Osteocyte (in vitro differentiated cells): ENCODE results near the gene SRSF2. TPM values are rescaled to one million over a fixed set of nuclear protein-coding genes. Genes with fewer than 3 reads are reported as not detected.

Experiments
- DNase-seq: peaks from one replicate; pipeline ENCODE4 v3.0.0; 2021; ENCODE audit warnings: mixed read lengths; ENCODE audit not compliant: unreplicated experiment; ENCODE audit errors: extremely low spot score
- H3K27ac Mint-ChIP-seq: one replicate; pipeline ENCODE4 v1.8.0; 2021; ENCODE audit warnings: mild to moderate bottlenecking, mixed read lengths; ENCODE audit not compliant: unreplicated experiment
- H3K27me3 Mint-ChIP-seq: one replicate; pipeline ENCODE4 v1.8.0; 2021; ENCODE audit warnings: mixed read lengths; ENCODE audit not compliant: unreplicated experiment
- H3K36me3 Mint-ChIP-seq: one replicate; pipeline ENCODE4 v1.8.0; 2021; ENCODE audit warnings: mixed read lengths; ENCODE audit not compliant: unreplicated experiment
- H3K4me1 Mint-ChIP-seq: one replicate; pipeline ENCODE4 v1.8.0; 2021; ENCODE audit warnings: mixed read lengths; ENCODE audit not compliant: unreplicated experiment
- H3K4me3 Mint-ChIP-seq: one replicate; pipeline ENCODE4 v1.8.0; 2021; ENCODE audit warnings: mild to moderate bottlenecking, moderate library complexity, mixed read lengths; ENCODE audit not compliant: unreplicated experiment
- H3K9me3 Mint-ChIP-seq: one replicate; pipeline ENCODE4 v1.8.0; 2021; ENCODE audit warnings: mixed read lengths; ENCODE audit not compliant: unreplicated experiment
- CTCF ChIP-seq: fragments of 200-600 bp; sonication (generic); IDR thresholded peaks from 2 replicates; pipeline ENCODE4 v1.5.0; 2021; ENCODE audit warnings: antibody characterized with exemption, mild to moderate bottlenecking, moderate library complexity
- total RNA-seq: library from RNA; stranded (reverse); gene quantifications from 2 replicates; pipeline ENCODE4 v1.2.1, GENCODE V29; 2021

Gene SRSF2
- total RNA-seq, 1 donor from 2014 or later = 137 TPM

DNA sequence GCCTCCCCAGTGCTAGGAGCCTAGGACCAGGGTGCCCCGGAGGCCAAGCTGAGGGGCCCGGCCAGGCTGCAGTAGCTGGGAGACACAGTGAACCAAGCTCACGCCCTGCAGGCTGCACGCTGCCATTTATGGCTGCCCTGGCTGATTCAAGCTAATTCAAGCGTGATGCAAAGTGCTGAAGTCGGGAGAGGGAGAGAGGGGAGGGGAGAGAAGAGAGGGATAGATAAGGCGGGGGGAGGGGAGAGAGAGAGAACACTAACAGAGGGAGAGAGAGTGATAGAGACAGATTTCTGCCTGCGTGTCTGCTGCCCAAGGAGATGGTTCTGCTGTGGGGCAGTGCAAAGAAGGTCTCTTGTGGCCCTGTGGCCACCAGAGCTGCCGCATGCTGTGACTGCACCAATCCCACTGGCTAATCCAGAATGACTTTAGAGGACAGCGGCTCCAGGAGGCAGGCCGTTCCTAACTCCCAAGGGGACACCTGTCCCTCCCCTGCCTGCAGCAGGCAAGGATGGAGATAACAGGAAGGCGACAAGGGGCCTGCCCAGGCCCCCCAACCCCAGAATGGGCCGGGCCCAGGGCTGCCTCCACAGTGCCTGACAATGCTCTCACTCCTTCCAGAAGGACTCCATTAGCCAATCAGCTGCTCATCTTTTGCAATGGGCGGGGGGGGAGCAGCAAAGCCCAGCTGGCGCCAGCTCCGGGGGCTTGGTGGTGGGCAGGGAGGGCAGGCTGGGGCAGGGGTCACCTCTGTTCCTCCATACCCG, 39.2 kb downstream of the SRSF2 start:
- DNase-seq = no peak

GRCh38 chr17:76696763-76697701, 40.1 kb downstream of the SRSF2 start:
- Mint-ChIP-seq H3K27me3 (no peaks in the 10 kb centered on the region), H3K36me3 (peaks cover 5% of the 10 kb centered on the region), H3K9me3 (no peaks in the 10 kb centered on the region), H3K27ac (peak overlapping the region; percentile 73), H3K4me1 (peaks cover 75% of the 10 kb centered on the region), H3K4me3 (no peak overlapping the region)
- no peak for TF ChIP-seq CTCF
- DNase-seq = no peak

More for the DNA sequence above, 39.2 kb downstream of the SRSF2 start:
- TF ChIP-seq CTCF = no peak
- no peak overlapping the region for H3K4me3 Mint-ChIP-seq
- peaks cover 5% of the 10 kb centered on the region for H3K36me3 Mint-ChIP-seq
- no peaks in the 10 kb centered on the region for H3K27me3 Mint-ChIP-seq
- H3K9me3 Mint-ChIP-seq = no peaks in the 10 kb centered on the region
- H3K4me1 Mint-ChIP-seq = peaks cover 78% of the 10 kb centered on the region
- H3K27ac Mint-ChIP-seq = peak overlapping the region; percentile 73

- H3K27me3 Mint-ChIP-seq = no peaks in the 10 kb centered on the region
- no peak for DNase-seq
- TF ChIP-seq CTCF = no peak
- H3K36me3 Mint-ChIP-seq = peaks cover 5% of the 10 kb centered on the region
- H3K9me3 Mint-ChIP-seq = no peaks in the 10 kb centered on the region
- H3K4me1 Mint-ChIP-seq = peaks cover 69% of the 10 kb centered on the region
- peak overlapping the region; percentile 57 for H3K27ac Mint-ChIP-seq
- no peak overlapping the region for H3K4me3 Mint-ChIP-seq
Observed at GRCh38 chr17:76695059-76695831, 41.9 kb downstream of the SRSF2 start.

GRCh38 chr17:76691379-76692191, 45.5 kb downstream of the SRSF2 start:
- Mint-ChIP-seq H3K9me3 (no peaks in the 10 kb centered on the region), H3K27ac (peak overlapping the region; percentile 12), H3K4me1 (peaks cover 74% of the 10 kb centered on the region), H3K36me3 (peaks cover 7% of the 10 kb centered on the region), H3K27me3 (no peaks in the 10 kb centered on the region), H3K4me3 (no peak overlapping the region)
- DNase-seq = no peak
- no peak for TF ChIP-seq CTCF
